Stimulated activated CD4-positive, alpha-beta T cell treated with anti-CD3 and anti-CD28 coated beads, Interleukin-12 subunit alpha, Interleukin-12 subunit beta, amount 100 ng/mL, for 24 hours (primary cell): ENCODE measurements around the gene HOXD12.

Experiments
- DNase-seq, 2 experiments: peaks; one replicate each; pipeline ENCODE4 v3.0.0-alpha.2; 2020; ENCODE audit warnings: low read depth in 2 of 2

The HOXD12 gene

GRCh38 chr2:176147800-176148496 lies 48.4 kb downstream of the HOXD12 start:
- DNase-seq, result no peak

GRCh38 chr2:176148751-176149421 lies 49.3 kb downstream of the HOXD12 start:
- DNase-seq, result no peak

GRCh38 chr2:176149481-176149938 lies 49.9 kb downstream of the HOXD12 start:
- no peak for DNase-seq

GRCh38 chr2:176149939-176150583 lies 50.5 kb downstream of the HOXD12 start:
- no peak for DNase-seq

- no peak for DNase-seq
These were observed 51.2 kb downstream of the HOXD12 start for GRCh38 chr2:176150584-176151441.

- DNase-seq, result no peak
These were observed 52.1 kb downstream of the HOXD12 start, which contains the start of gene HOXD4 for GRCh38 chr2:176151442-176152287. TSS of gene HOXD4 (plus strand) at chr2:176151550. CDS start at chr2:176151634, 84 bp downstream.
